HG03565 (cell line): ENCODE measurements around the gene ADAM23.
"Not testable (repeated sequence)": the region's sequence is repeated elsewhere in the genome, so short reads cannot be mapped to it uniquely, and the experiment has no call there.

Experiments used
- ATAC-seq: cut with Tn5 transposase; IDR thresholded peaks from one replicate; pipeline ENCODE4 v1.9.1; 2021; ENCODE audit warnings: mild to moderate bottlenecking, moderate library complexity; ENCODE audit not compliant: unreplicated experiment

Gene ADAM23

GRCh38 chr2:206442833-206443734, at the start of gene ADAM23:
Gene ADAM23, plus strand, starts transcription at chr2:206443532. Its CDS starts 335 bp downstream, at chr2:206443867.
- ATAC-seq: peak; percentile 51

- no peak for ATAC-seq
These were observed 47.1 kb upstream of the ADAM23 start for GRCh38 chr2:206396211-206396610.

GRCh38 chr2:206402956-206403569, 40.3 kb upstream of the ADAM23 start:
- ATAC-seq: not testable (repeated sequence)

GRCh38 chr2:206408323-206409320, 34.7 kb upstream of the ADAM23 start:
- no peak for ATAC-seq

GRCh38 chr2:206410714-206411113, 32.6 kb upstream of the ADAM23 start:
- ATAC-seq: no peak

- ATAC-seq: no peak
These were observed 27.6 kb upstream of the ADAM23 start for GRCh38 chr2:206415618-206416243.

- no peak for ATAC-seq
These were observed 24.4 kb upstream of the ADAM23 start for GRCh38 chr2:206418968-206419367.

GRCh38 chr2:206420721-206421120, 22.6 kb upstream of the ADAM23 start:
- ATAC-seq: no peak

- no peak for ATAC-seq
These were observed 20.8 kb upstream of the ADAM23 start for GRCh38 chr2:206422493-206422892.

GRCh38 chr2:206423147-206423546, 20.2 kb upstream of the ADAM23 start:
- ATAC-seq: no peak

- ATAC-seq: no peak
These were observed 19.2 kb upstream of the ADAM23 start for GRCh38 chr2:206424134-206424533.

- no peak for ATAC-seq
These were observed 14.5 kb upstream of the ADAM23 start for GRCh38 chr2:206428783-206429182.

- ATAC-seq: no peak
These were observed 12.9 kb upstream of the ADAM23 start for GRCh38 chr2:206430452-206430851.

- no peak for ATAC-seq
These were observed 11.9 kb upstream of the ADAM23 start for GRCh38 chr2:206431439-206431838.

- ATAC-seq: no peak
These were observed 10.9 kb upstream of the ADAM23 start for GRCh38 chr2:206432193-206433082.

GRCh38 chr2:206433190-206433589, 10.1 kb upstream of the ADAM23 start:
- ATAC-seq: no peak

- no peak for ATAC-seq
These were observed 9.6 kb upstream of the ADAM23 start for GRCh38 chr2:206433686-206434085.

- ATAC-seq: no peak
These were observed 7.6 kb upstream of the ADAM23 start for GRCh38 chr2:206435742-206436141.

GRCh38 chr2:206438196-206438724, 5.1 kb upstream of the ADAM23 start:
- ATAC-seq: no peak
